ENCODE data around the gene RERG. TPM values are rescaled to one million over a fixed set of nuclear protein-coding genes. Genes with fewer than 3 reads are reported as not detected.

The RERG gene
- polyA plus RNA-seq, 3 donors: 3.0 to 23.1 (median 4.3) TPM

DNA sequence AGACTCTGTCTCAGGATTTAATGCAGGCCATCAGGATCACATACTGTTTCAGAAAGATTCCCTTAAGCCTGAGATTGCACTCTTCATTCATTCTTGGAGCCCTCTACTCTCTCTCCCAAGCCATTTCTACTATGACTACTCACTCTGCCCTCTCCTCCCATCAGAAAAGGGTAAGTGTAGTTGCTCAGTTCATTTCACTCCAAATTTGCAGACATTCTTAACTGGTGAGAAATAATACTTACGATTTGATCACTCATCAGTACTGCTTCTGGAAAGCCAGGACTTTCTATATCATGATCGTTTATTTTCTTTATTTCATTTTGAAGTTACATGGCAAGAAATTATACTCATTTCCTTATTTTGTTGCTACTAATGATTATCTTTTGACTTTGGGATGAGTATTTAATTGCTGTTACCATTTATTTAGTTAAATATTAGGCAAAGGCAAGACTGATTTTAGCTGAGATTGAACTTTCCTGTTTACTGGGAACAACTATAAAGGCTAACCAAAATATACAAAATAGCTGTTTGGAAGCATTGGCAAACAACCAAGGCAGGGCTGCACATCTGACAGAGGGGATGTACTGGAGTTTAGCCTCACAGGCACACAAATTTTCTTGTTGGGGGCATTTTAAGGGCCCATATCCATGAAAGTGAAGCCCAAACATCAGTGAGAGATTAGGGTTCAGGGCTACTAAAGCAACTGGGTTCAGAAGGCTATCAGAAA lies 4.1 kb upstream of the RERG start:
- H3K27ac ChIP-seq (ENCODE audit: low read depth, low read length): no peak overlapping the region
- WGBS, 3 donors: 63 to 78% (median 78%) methylated on average over 2 of the region's 2 CpGs

DNA sequence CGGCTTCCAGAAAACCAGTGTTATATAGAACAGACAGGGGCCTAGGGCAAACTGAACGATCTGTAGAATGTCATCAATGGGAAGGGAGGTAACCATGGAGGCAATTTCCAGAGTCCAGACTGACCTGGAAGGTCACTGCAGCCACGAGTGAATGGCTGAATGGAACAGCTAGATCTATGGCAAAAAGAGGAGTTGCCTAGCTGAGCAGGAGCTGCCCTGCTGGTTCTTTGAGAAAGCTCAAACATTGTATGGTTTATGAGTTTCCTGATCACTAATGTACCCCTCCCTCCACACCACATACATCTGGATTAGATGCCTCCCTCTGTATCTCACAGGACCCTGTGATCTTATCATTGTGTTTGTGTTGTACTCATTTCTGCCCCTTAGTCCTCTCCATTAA lies 1.0 kb upstream of the RERG start:
- WGBS, 3 donors: 53 to 61% (median 58%) methylated on average over 3 of the region's 3 CpGs
- no peak overlapping the region for H3K27ac ChIP-seq (ENCODE audit: low read depth, low read length)

DNA sequence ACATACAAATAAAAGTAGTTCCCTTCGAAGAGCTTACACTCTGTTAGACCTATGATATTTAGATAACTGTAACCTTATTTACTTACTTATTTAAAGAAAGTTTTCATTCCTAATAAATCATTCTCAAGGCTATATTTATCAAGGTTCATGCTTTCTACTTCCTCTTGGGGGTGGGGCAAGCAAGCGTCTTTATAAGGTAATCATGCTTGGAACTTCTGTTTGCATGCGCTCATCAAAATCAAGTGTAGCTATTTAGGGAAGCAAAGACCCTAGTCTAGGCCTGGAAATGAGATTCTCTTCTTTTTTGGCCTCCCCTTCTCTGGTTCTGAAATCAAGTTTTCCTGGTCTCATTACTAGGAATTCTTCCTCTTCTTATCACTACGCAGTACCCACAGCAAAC lies 766 bp downstream of the RERG start:
- WGBS, 3 donors: 49 to 59% (median 52%) methylated on average over 4 of the region's 4 CpGs

GRCh38 chr12:15218794-15219193 lies 2.4 kb downstream of the RERG start:
- peak overlapping the region; percentile 15 for H3K27ac ChIP-seq (ENCODE audit: low read depth, low read length)
- 74% methylated on average over 6 of the region's 6 CpGs for WGBS, 3 donors

More for the DNA sequence above, 766 bp downstream of the RERG start:
- H3K27ac ChIP-seq (ENCODE audit: low read depth, low read length): no peak overlapping the region

DNA sequence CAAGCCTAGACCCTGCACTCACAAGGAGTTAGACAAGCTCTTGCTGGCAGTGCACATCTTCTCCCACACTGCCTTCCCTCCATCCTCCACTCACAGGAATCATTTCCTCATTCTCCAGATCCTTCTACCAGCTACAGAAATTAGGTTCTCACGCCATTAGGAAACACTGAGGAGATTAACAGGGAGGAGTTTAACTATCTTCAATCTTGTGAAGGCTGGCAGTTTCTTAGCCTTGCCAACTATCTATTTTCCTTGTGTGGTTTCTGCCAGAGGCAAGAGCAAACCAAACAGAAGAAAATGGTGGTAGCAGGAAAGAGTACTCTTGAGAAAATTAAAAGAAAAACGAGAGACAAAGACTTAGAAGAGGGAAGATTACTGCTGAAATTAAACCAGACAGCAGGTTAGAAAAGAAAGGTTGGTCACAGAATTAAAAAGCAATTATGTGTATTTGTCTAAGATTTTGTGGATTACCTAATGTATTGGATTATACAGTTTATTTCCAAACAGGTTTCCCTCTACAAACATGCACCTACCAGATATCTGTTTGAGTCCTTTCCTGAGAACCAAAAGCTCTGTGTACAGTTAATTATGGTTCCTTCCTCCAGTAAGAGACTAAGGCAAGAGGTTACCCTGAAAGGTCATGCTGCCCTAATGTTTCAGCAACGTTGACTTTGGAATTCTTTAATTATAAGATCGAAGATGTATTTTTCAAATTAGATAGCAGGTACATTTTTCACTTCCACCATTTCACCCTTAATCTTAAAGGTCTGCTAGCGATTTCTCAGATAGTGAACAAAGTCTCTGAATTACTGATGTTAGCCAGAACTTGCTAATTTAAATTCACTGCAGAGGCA lies 5.0 kb downstream of the RERG start:
- 47 to 61% (median 57%) methylated on average over 5 of the region's 5 CpGs for WGBS, 3 donors
- no peak overlapping the region for H3K27ac ChIP-seq (ENCODE audit: low read depth, low read length)

DNA sequence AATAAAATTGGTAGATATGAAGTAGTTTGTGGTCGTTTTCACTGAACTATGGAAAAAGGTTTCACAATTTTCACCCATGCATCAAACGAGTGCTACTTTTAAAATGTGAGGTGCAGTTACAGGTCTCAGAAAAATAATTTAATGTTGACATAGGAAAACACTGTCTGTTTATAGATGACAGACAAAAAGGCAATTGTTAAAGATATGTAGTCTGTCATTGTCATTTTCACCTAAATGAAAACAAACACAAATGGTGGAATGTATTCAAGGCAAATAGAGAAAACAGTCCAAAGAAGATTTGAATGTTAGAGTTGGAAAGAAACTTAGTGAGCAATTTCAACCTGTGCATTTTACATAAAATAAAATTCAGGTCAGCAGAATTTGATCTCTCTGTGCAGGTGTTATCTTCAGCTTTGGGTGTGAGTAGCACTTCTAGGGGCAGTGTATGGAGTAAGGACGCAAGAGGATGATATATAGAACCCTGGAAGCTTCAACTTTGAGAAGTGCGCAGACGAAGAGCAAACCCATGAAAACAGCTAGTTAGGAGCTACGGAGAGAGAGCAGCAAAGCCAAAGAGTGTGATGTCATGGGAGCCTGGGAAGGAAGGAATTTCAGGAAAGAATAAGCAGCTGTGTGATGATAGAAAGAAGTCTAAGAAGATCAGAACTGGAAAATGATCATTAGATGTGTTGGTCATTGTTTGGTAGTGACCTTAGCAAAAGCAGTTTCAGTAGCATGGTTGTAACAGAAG lies 6.2 kb downstream of the RERG start:
- no peak overlapping the region for H3K27ac ChIP-seq (ENCODE audit: low read depth, low read length)
- WGBS, 3 donors: 75 to 79% (median 77%) methylated on average over 6 of the region's 6 CpGs

GRCh38 chr12:15212930-15213329 lies 8.3 kb downstream of the RERG start:
- 69 to 79% (median 76%) methylated on average over 2 of the region's 2 CpGs for WGBS, 3 donors
- no peak overlapping the region for H3K27ac ChIP-seq (ENCODE audit: low read depth, low read length)

GRCh38 chr12:15209782-15210181 lies 11.4 kb downstream of the RERG start:
- WGBS, 3 donors: 55 to 73% (median 72%) methylated on average over 1 of the region's 1 CpG
- no peak overlapping the region for H3K27ac ChIP-seq (ENCODE audit: low read depth, low read length)

DNA sequence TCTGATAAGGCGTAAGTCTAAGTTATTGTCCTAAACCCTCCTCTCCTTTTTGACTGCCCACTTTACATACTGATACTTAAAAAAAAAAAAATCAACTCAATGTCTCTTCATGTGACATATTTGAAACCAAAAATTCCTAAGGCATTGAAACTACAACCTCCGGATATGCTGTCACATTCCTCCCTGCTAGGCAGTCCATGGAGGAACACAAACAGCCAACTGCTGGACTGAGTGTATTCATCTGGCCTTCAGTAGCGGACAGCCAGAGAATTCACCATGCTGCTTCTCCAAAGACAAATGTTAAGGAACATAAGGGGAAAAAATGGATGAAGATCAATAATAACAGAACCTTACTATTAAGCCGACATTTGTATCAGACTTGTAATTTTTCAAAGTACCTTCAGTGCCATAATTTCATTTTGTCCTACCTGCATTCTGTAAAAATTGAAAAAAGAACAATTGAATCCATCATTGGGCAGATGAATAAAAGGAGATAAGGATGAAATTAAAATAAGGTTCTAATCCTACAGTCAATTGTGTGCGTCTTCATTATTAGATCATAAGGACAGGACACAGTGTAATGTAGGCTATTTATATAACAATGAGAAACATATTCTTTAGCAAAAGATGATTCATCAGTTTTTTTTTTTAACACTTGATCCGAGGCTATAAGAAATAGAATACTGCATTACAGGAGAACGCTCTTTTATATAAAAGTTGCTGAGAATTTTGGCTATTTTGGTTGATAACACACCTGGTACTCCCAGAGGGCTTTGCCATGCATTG lies 12.2 kb downstream of the RERG start:
- H3K27ac ChIP-seq (ENCODE audit: low read depth, low read length): no peak overlapping the region
- WGBS, 3 donors: 73 to 83% (median 78%) methylated on average over 7 of the region's 7 CpGs

GRCh38 chr12:15208140-15208539 lies 13.1 kb downstream of the RERG start:
- WGBS, 3 donors: 70 to 86% (median 71%) methylated on average over 2 of the region's 2 CpGs
- H3K27ac ChIP-seq (ENCODE audit: low read depth, low read length): no peak overlapping the region

DNA sequence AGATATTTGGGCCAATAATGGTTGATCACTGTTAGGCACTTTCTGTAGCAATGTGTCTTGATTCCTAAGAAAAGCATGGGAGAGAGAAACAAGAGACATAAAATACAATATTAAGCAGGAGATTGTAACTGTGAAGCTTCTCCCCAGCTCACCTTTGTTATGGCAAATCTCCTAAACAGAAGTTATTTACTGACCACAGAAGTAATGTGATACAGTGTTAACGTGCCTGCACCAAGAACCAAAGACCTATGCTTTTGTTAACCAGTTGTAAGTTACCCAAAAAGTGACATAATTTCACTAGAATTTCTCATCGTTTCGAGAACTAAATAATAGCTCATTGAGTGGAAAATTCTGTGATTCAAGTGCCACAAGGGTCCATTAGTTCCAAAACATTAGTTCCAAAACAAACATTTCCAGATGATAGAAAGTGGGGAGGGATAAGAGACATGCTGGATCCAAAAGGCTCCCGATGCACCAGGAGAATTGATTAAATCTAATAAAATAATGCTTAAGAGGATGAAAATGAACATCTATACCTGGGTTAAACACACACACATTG lies 14.3 kb downstream of the RERG start:
- WGBS, 3 donors: 61 to 71% (median 62%) methylated on average over 4 of the region's 4 CpGs
- no peak overlapping the region for H3K27ac ChIP-seq (ENCODE audit: low read depth, low read length)

- 80 to 86% (median 85%) methylated on average over 4 of the region's 4 CpGs for WGBS, 3 donors
- no peak overlapping the region for H3K27ac ChIP-seq (ENCODE audit: low read depth, low read length)
Observed at GRCh38 chr12:15206338-15206737, 14.9 kb downstream of the RERG start.

DNA sequence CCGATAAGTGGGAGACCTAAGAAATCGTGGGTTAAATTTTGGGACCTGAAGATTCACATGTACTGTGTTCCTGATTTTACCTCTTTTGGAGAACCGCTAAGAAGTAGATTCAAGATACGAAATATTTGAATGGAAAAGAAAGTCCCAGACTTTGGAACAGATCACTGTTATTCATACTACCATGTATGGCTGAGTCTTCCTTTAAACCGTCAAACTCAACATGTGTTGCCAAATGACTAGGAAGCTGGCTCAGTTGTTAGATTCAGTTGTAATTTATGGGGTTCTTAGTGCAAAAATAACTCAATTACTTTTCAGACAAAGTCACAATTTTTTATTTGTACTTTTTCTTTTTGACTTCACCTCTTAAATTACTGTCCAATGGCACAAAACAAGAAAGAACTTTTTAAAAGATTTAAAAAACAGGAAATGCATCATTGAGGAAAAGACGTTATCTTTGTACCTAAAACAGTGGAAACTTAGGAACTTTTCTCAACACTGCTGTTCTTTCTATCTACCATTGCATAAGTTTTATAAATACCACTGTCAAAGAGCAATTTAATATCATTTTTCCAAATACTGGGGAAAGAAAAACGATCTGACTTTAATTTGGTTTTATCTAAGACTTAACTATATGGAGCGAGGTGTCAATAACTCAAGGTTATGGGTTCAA lies 15.7 kb downstream of the RERG start:
- whole genome bisulfite sequencing, 3 donors: 58 to 79% (median 64%) methylated on average over 8 of the region's 8 CpGs
- H3K27ac ChIP-seq (ENCODE audit: low read depth, low read length): no peak overlapping the region

DNA sequence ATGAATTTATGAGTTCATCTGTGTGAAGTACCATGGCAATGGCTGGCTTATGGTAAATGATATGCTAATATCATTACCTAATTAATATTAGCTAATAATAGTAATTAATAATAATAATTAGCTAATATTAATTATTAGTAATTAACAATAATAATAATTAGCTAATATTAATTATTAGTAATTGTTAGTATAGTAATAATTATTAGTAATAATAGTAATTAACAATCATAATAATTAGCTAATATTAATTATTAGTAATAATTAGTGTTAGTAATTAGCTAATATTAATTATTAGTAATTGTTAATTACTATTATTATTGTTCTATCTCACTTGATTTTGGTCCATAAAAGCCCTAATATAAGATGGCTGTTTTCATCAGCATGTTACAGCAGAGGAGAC lies 19.8 kb downstream of the RERG start:
- H3K27ac ChIP-seq (ENCODE audit: low read depth, low read length): no peak overlapping the region

- WGBS, 3 donors: 58 to 81% (median 61%) methylated on average over 1 of the region's 1 CpG
- H3K27ac ChIP-seq (ENCODE audit: low read depth, low read length): no peak overlapping the region
Observed at GRCh38 chr12:15201056-15201455, 20.2 kb downstream of the RERG start.

GRCh38 chr12:15200641-15201040 lies 20.6 kb downstream of the RERG start:
- WGBS, 3 donors: 54 to 83% (median 70%) methylated on average over 2 of the region's 2 CpGs
- H3K27ac ChIP-seq (ENCODE audit: low read depth, low read length): no peak overlapping the region

DNA sequence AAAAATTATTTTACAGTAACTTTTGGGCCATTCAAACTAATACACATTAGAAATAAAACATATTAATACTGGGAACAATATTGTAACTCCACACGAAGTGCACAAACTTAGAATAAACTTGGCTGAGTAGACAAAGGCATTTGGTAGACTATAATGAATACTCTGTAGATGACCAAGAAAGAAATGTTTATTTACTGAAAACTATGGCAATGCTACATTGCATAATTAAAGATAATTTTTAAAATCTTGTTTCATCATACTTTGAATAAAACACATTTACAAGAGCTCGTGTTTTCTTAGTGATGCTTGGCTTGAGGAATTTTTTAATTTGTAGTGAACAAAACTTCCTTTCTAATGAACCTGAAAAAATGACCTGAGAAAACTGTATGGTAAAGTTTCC lies 21.3 kb downstream of the RERG start:
- H3K27ac ChIP-seq (ENCODE audit: low read depth, low read length): no peak overlapping the region
- 43 to 64% (median 49%) methylated on average over 2 of the region's 2 CpGs for WGBS, 3 donors

Measured in adipose tissue (tissue), 3 donors.